HuH-7 (cell line): ENCODE results near the gene CNKSR1.

Source experiments
- DNase-seq: peaks from one replicate; pipeline ENCODE4 v3.0.0; 2011; ENCODE audit warnings: low spot score

The CNKSR1 gene

GRCh38 chr1:26177182-26177684, at the start of gene CNKSR1:
Gene CNKSR1, plus strand, starts transcription at chr1:26177491. Its CDS starts 57 bp downstream, at chr1:26177548.
- no peak for DNase-seq

- DNase-seq: no peak
Observed at GRCh38 chr1:26129778-26130177, 47.5 kb upstream of the CNKSR1 start.

GRCh38 chr1:26130695-26131094, 46.6 kb upstream of the CNKSR1 start:
- no peak for DNase-seq

GRCh38 chr1:26132128-26132833, 45.0 kb upstream of the CNKSR1 start:
- no peak for DNase-seq

GRCh38 chr1:26132834-26133167, 44.5 kb upstream of the CNKSR1 start:
- no peak for DNase-seq

- DNase-seq: no peak
Observed at GRCh38 chr1:26134466-26134865, 42.8 kb upstream of the CNKSR1 start.

- no peak for DNase-seq
Observed at GRCh38 chr1:26138974-26139558, 38.2 kb upstream of the CNKSR1 start.

- no peak for DNase-seq
Observed at GRCh38 chr1:26142159-26142558, 35.1 kb upstream of the CNKSR1 start.

GRCh38 chr1:26145041-26145959, 32.0 kb upstream of the CNKSR1 start:
- DNase-seq: peak; percentile 67

- no peak for DNase-seq
Observed at GRCh38 chr1:26145960-26146294, 31.4 kb upstream of the CNKSR1 start.

GRCh38 chr1:26148887-26149286, 28.4 kb upstream of the CNKSR1 start:
- DNase-seq: no peak

GRCh38 chr1:26153966-26154532, 23.2 kb upstream of the CNKSR1 start:
- DNase-seq: no peak

- DNase-seq: no peak
Observed at GRCh38 chr1:26154750-26155149, 22.5 kb upstream of the CNKSR1 start.

- DNase-seq: no peak
Observed at GRCh38 chr1:26155370-26156284, 21.7 kb upstream of the CNKSR1 start.

GRCh38 chr1:26156285-26157038, 20.8 kb upstream of the CNKSR1 start:
- no peak for DNase-seq

GRCh38 chr1:26158271-26158907, 18.9 kb upstream of the CNKSR1 start:
- DNase-seq: no peak

GRCh38 chr1:26158908-26159742, 18.2 kb upstream of the CNKSR1 start, which contains the start of gene FAM110D:
Gene FAM110D, plus strand, starts transcription at chr1:26159079. Its CDS starts 2,213 bp downstream, at chr1:26161292.
- no peak for DNase-seq

GRCh38 chr1:26159743-26160039, 17.6 kb upstream of the CNKSR1 start:
- no peak for DNase-seq
